DMS53 treated with DMSO at 0.1 percent for 48 hours (cell line): Measurements from ENCODE around the gene ECE2.

Experiments used
- DNase-seq: peaks from one replicate; lab custom pipeline; 2025; ENCODE audit not compliant: unreplicated experiment; lab: John Stamatoyannopoulos, UW

ECE2 gene

GRCh38 chr3:184311633-184312032 lies 35.8 kb downstream of the ECE2 start:
- DNase-seq = no peak

- peak; percentile 71 for DNase-seq
Observed at GRCh38 chr3:184314363-184314699, 38.5 kb downstream of the ECE2 start, which contains the start of gene EIF4G1. Gene EIF4G1, plus strand, starts transcription at chr3:184314606. Its CDS starts 1,191 bp downstream, at chr3:184315797.

GRCh38 chr3:184314700-184315542 lies 39.1 kb downstream of the ECE2 start:
- DNase-seq = no peak

- no peak for DNase-seq
Observed at GRCh38 chr3:184315543-184315867, 39.7 kb downstream of the ECE2 start.

GRCh38 chr3:184315871-184316661 lies 40.2 kb downstream of the ECE2 start:
- DNase-seq = no peak

GRCh38 chr3:184316792-184317191 lies 41.0 kb downstream of the ECE2 start:
- no peak for DNase-seq

GRCh38 chr3:184317201-184317600 lies 41.4 kb downstream of the ECE2 start:
- DNase-seq = no peak

GRCh38 chr3:184320104-184320445 lies 44.3 kb downstream of the ECE2 start:
- DNase-seq = peak; percentile 40

- DNase-seq = no peak
Observed at GRCh38 chr3:184321666-184322065, 45.8 kb downstream of the ECE2 start.

- DNase-seq = no peak
Observed at GRCh38 chr3:184322731-184323487, 47.1 kb downstream of the ECE2 start.

- DNase-seq = no peak
Observed at GRCh38 chr3:184323696-184324095, 47.9 kb downstream of the ECE2 start.

- no peak for DNase-seq
Observed at GRCh38 chr3:184325269-184325668, 49.4 kb downstream of the ECE2 start.

- DNase-seq = no peak
Observed at GRCh38 chr3:184325715-184326369, 50.0 kb downstream of the ECE2 start.

GRCh38 chr3:184327171-184327570 lies 51.3 kb downstream of the ECE2 start:
- DNase-seq = no peak

GRCh38 chr3:184328516-184328915 lies 52.7 kb downstream of the ECE2 start:
- no peak for DNase-seq

- no peak for DNase-seq
Observed at GRCh38 chr3:184332370-184333090, 56.7 kb downstream of the ECE2 start.

GRCh38 chr3:184333190-184333589 lies 57.4 kb downstream of the ECE2 start:
- no peak for DNase-seq

GRCh38 chr3:184333700-184334099 lies 57.9 kb downstream of the ECE2 start:
- no peak for DNase-seq

GRCh38 chr3:184334470-184335158 lies 58.8 kb downstream of the ECE2 start:
- no peak for DNase-seq

- DNase-seq = peak; percentile 70
Observed at GRCh38 chr3:184335291-184335660, 59.5 kb downstream of the ECE2 start.
